AG04449 (cell line): ENCODE data around the gene PERM1.

Experiments used
- CTCF ChIA-PET: fragments of 350-600 bp; formaldehyde crosslinking; extraction: SDS; loops from one replicate; lab custom pipeline; 2021; ENCODE audit warnings: antibody characterized with exemption; lab: Yijun Ruan, JAX
- POLR2A ChIA-PET: fragments of 400-600, 350-600 bp; formaldehyde crosslinking; extraction: SDS; loops from one replicate; lab custom pipeline; 2020; ENCODE audit warnings: antibody characterized with exemption, inconsistent platforms; lab: Yijun Ruan, JAX
- DNase-seq: peaks from one replicate; pipeline ENCODE4 v3.0.0-alpha.2; 2010; ENCODE audit warnings: low read depth, low spot score
- H3K4me3 ChIP-seq: 2 replicates; pipeline ENCODE4 v1.5.1; 2011; ENCODE audit warnings: low read depth, mild to moderate bottlenecking, control low read depth, low read length
- TF ChIP-seq, protein P1 (sequence below): IDR thresholded peaks from one replicate; pipeline ENCODE4 v1.5.1; 2011; ENCODE audit warnings: mild to moderate bottlenecking, moderate library complexity, low read length, control low read depth, inconsistent platforms; ENCODE audit not compliant: insufficient read depth; ENCODE audit errors: missing control alignments

Gene PERM1

GRCh38 chr1:966135-966703 is 15.7 kb downstream of the PERM1 start, which contains the start of gene PLEKHN1:
Gene PLEKHN1 (plus strand): TSS chr1:966482. CDS start chr1:966532, 50 bp downstream.
- ChIA-PET POLR2A (interaction anchor here (0.8 to 2.3 kb wide), 4 partner anchors 10 to 58 kb away, joined by 3 to 8 read pairs (median 4); no protein-coding TSS in a partner anchor), CTCF (interaction anchor here (0.6 to 2.2 kb wide), 6 partner anchors 10 to 98 kb away, joined by 3 to 13 read pairs (median 4); no protein-coding TSS in a partner anchor)
- TF ChIP-seq, protein P1, sequence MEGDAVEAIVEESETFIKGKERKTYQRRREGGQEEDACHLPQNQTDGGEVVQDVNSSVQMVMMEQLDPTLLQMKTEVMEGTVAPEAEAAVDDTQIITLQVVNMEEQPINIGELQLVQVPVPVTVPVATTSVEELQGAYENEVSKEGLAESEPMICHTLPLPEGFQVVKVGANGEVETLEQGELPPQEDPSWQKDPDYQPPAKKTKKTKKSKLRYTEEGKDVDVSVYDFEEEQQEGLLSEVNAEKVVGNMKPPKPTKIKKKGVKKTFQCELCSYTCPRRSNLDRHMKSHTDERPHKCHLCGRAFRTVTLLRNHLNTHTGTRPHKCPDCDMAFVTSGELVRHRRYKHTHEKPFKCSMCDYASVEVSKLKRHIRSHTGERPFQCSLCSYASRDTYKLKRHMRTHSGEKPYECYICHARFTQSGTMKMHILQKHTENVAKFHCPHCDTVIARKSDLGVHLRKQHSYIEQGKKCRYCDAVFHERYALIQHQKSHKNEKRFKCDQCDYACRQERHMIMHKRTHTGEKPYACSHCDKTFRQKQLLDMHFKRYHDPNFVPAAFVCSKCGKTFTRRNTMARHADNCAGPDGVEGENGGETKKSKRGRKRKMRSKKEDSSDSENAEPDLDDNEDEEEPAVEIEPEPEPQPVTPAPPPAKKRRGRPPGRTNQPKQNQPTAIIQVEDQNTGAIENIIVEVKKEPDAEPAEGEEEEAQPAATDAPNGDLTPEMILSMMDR = no peak
- no peak for DNase-seq
- peak within 1 kb of the TSS; percentile 72 for H3K4me3 ChIP-seq

DNA sequence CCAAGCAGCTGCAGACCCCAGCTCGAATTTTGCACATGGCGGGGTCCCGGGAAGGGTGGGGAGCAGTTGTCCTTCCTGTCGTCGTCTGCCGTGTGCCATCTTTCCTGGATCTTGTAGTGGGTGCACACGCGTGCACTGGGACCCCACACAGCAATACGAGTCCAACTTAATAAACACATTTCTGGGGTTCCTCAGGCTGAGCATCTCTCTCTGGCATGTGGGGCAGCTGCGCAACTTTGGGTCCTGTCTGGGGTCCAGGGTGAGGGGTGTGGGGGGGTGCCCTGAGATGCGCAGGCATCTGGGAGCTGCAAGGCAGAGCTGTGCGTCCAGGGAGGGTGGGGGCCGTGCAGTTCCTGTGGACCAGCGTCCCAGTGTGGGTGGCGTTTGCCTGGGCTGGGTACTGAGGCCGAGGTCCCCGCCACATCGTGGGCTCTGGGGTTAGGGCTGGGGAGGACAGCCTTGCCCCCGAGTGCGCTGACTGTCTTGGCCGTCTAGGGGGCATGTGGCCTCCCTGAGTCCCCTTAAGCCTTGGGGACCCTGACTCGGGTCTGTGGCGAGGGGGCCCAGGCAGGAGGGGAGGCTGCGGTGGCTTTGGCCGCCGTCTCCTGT is 16.3 kb downstream of the PERM1 start:
- TF ChIP-seq, protein P1 = no peak
- ChIA-PET POLR2A (no interaction called here), CTCF (interaction anchor here (1.0 to 1.2 kb wide), 2 partner anchors 10 to 98 kb away, joined by 3 to 4 read pairs; no protein-coding TSS in a partner anchor)
- DNase-seq = no peak
- no peak overlapping the region for H3K4me3 ChIP-seq

- ChIA-PET POLR2A (no interaction called here), CTCF (interaction anchor here (1.0 kb wide), 1 partner anchor 11 kb away, joined by 3 read pairs; no protein-coding TSS in a partner anchor)
- no peak overlapping the region for H3K4me3 ChIP-seq
- DNase-seq = no peak
- TF ChIP-seq, protein P1 = no peak
These were observed 17.0 kb downstream of the PERM1 start for GRCh38 chr1:964691-965525.

GRCh38 chr1:963746-964525 is 18.0 kb downstream of the PERM1 start:
- POLR2A ChIA-PET = no interaction called here
- no peak for DNase-seq
- CTCF ChIA-PET = interaction anchor here (0.8 kb wide), 1 partner anchor 13 kb away, joined by 3 read pairs; no protein-coding TSS in a partner anchor
- TF ChIP-seq, protein P1 = no peak
- no peak overlapping the region for H3K4me3 ChIP-seq

- H3K4me3 ChIP-seq = no peak overlapping the region
- TF ChIP-seq, protein P1 = no peak
- no peak for DNase-seq
- CTCF ChIA-PET = interaction anchor here (0.8 kb wide), 1 partner anchor 13 kb away, joined by 3 read pairs; no protein-coding TSS in a partner anchor
- POLR2A ChIA-PET = no interaction called here
These were observed 18.6 kb downstream of the PERM1 start for GRCh38 chr1:963301-963651.
